Nucleus accumbens (tissue), 56 donors: Measurements from ENCODE around the gene GPATCH8.
A peak's percentile ranks its signal among the peaks of the same experiment; 100 is the strongest.
"Not testable (repeated sequence)": the region's sequence is repeated elsewhere in the genome, so short reads cannot be mapped to it uniquely, and the experiment has no call there.

Experiments
- DNase-seq, 56 donors: peaks; one replicate each; lab custom pipeline; 2025; lab: John Stamatoyannopoulos, UW

The GPATCH8 gene

GRCh38 chr17:44503147-44504029 is at the start of gene GPATCH8:
TSS of gene GPATCH8 (minus strand) at chr17:44503406. CDS start at chr17:44503370, 36 bp downstream.
- peak; percentile 24 to 97 (median 90) for DNase-seq

- DNase-seq, result no peak
Measured at GRCh38 chr17:44552361-44552760, 49.2 kb upstream of the GPATCH8 start.

- DNase-seq, result no peak
Measured at GRCh38 chr17:44549686-44550085, 46.5 kb upstream of the GPATCH8 start.

GRCh38 chr17:44548376-44549230 is 45.4 kb upstream of the GPATCH8 start:
- DNase-seq, result no peak

- peak in 5 of 56 donors; percentile 4 to 28 (median 15) for DNase-seq
Measured at GRCh38 chr17:44547625-44548267, 44.5 kb upstream of the GPATCH8 start.

GRCh38 chr17:44546671-44547606 is 43.7 kb upstream of the GPATCH8 start:
- no peak for DNase-seq

- DNase-seq, result no peak
Measured at GRCh38 chr17:44543905-44544523, 40.8 kb upstream of the GPATCH8 start.

- no peak for DNase-seq
Measured at GRCh38 chr17:44543213-44543904, 40.2 kb upstream of the GPATCH8 start.

GRCh38 chr17:44541884-44542581 is 38.8 kb upstream of the GPATCH8 start:
- no peak for DNase-seq

GRCh38 chr17:44540246-44541084 is 37.3 kb upstream of the GPATCH8 start:
- DNase-seq, result no peak

GRCh38 chr17:44539673-44540072 is 36.5 kb upstream of the GPATCH8 start:
- peak in 1 of 56 donors; percentile 9 for DNase-seq

GRCh38 chr17:44537922-44538321 is 34.7 kb upstream of the GPATCH8 start:
- DNase-seq, result not testable (repeated sequence)

- DNase-seq, result peak in 3 of 56 donors; percentile 6 to 12 (median 6)
Measured at GRCh38 chr17:44536090-44536953, 33.1 kb upstream of the GPATCH8 start.

GRCh38 chr17:44533533-44534246 is 30.5 kb upstream of the GPATCH8 start:
- DNase-seq, result peak in 51 of 56 donors; percentile 5 to 88 (median 57)

GRCh38 chr17:44530896-44531418 is 27.8 kb upstream of the GPATCH8 start:
- no peak for DNase-seq
